ENCODE results near the gene EVPL. TPM values are rescaled to one million over a fixed set of nuclear protein-coding genes. Genes with fewer than 3 reads are reported as not detected.

The EVPL gene
- polyA plus RNA-seq, 3 donors: not detected

DNA sequence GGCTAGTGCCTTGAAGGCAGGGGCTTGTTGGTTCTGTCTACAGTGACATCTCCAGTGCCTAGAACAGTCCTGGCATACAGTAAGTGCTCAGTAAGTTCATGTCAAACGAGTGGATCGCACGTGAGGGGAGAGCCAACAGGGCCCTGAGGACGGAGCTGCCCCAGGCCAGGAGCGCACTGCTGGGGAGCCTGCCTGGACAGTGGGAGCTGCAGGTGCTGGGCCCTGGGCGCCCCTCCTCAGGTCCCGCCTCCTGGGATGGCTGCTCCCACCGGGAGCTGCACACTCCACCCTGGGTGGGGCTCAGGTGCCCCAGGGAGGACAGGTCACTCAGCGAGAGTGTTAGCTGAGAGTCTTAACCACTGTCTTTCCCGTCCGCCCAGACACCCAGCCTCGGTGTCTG is 1.8 kb downstream of the EVPL start:
- H3K4me1 Mint-ChIP-seq: peaks cover 20% of the 10 kb centered on the region
- no peaks in the 10 kb centered on the region for H3K9me3 ChIP-seq (replicated peaks in 1 of 2; ENCODE audit: control insufficient read depth in 1 of 2, insufficient read depth in 1 of 2, low read length in 2 of 2)
- no peak overlapping the region for H3K4me3 ChIP-seq (replicated peaks in 1 of 3; ENCODE audit: low read depth in 2 of 3, low read length in 3 of 3)
- 96% methylated on average over 12 of the region's 12 CpGs for WGBS (ENCODE audit: insufficient coverage)
- no peaks in the 10 kb centered on the region for H3K79me2 ChIP-seq (ENCODE audit: insufficient read depth, low read length)
- H3K36me3 ChIP-seq (replicated peaks in 1 of 2; ENCODE audit: control insufficient read depth in 1 of 2, insufficient read depth in 2 of 2, low read length in 2 of 2): no peaks in the 10 kb centered on the region
- intact Hi-C loops (cut with micrococcal nuclease): no loop called here
- peak overlapping the region in 1 of 7 donors; percentile 53 for H3K27ac Mint-ChIP-seq
- H3K9me3 Mint-ChIP-seq: peaks cover 0 to 6% (median 0%) of the 10 kb centered on the region in 7 donors
- no peak overlapping the region for H3K9ac ChIP-seq (ENCODE audit: insufficient read depth, low read length, poor library complexity, severe bottlenecking)
- no peak overlapping the region for H2AFZ ChIP-seq (ENCODE audit: insufficient read depth, low read depth, low read length, poor library complexity, severe bottlenecking)
- H3K27me3 Mint-ChIP-seq (ENCODE audit: low read depth in 3 of 3): peaks cover 9 to 39% (median 11%) of the 10 kb centered on the region in 3 donors
- H3K4me2 ChIP-seq (replicated peaks; ENCODE audit: extremely low read depth, low read length, poor library complexity, severe bottlenecking): no peak overlapping the region
- TF ChIP-seq, protein P1, sequence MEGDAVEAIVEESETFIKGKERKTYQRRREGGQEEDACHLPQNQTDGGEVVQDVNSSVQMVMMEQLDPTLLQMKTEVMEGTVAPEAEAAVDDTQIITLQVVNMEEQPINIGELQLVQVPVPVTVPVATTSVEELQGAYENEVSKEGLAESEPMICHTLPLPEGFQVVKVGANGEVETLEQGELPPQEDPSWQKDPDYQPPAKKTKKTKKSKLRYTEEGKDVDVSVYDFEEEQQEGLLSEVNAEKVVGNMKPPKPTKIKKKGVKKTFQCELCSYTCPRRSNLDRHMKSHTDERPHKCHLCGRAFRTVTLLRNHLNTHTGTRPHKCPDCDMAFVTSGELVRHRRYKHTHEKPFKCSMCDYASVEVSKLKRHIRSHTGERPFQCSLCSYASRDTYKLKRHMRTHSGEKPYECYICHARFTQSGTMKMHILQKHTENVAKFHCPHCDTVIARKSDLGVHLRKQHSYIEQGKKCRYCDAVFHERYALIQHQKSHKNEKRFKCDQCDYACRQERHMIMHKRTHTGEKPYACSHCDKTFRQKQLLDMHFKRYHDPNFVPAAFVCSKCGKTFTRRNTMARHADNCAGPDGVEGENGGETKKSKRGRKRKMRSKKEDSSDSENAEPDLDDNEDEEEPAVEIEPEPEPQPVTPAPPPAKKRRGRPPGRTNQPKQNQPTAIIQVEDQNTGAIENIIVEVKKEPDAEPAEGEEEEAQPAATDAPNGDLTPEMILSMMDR (IDR thresholded peaks at IDR 0.05): no peak
- no peak overlapping the region for H3K27ac ChIP-seq (ENCODE audit: low read depth in 1 of 2, low read length in 2 of 2)
- H4K20me1 ChIP-seq (ENCODE audit: insufficient read depth, low read length): no peaks in the 10 kb centered on the region
- H3K27me3 ChIP-seq (ENCODE audit: control insufficient read depth in 2 of 2, insufficient read depth in 2 of 2, low read length in 2 of 2): peaks cover 0 to 2% of the 10 kb centered on the region in 2 donors
- no peak overlapping the region for H3K4me3 Mint-ChIP-seq
- no peak for DNase-seq
- H3K36me3 Mint-ChIP-seq: no peaks in the 10 kb centered on the region
- H3K4me1 ChIP-seq (ENCODE audit: control insufficient read depth in 1 of 2, insufficient read depth in 2 of 2, low read length in 2 of 2): peaks cover 7 to 10% of the 10 kb centered on the region in 2 donors

DNA sequence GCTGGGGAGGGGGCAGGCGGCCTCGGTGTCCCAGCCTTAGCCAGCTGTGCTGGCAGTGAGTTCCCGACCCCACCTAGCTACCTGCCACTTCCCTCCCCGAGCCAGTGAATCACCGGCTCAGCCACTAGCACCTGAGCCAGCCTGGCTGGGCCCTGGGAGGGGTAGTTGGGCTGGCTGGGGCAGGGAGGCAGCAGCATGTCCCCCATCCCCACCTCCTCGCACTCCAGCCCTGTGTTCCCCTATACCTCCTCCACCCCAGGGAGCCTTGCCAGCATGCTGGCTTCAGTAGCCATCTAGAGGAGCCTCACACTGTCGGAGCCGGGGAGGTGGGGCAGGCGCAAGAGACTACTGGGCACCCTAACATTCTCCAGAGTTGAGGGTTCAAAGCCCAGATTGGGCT is 2.8 kb downstream of the EVPL start:
- no peak for DNase-seq
- TF ChIP-seq, protein P1 (IDR thresholded peaks at IDR 0.05): no peak
- no peak overlapping the region for H3K4me2 ChIP-seq (replicated peaks; ENCODE audit: extremely low read depth, low read length, poor library complexity, severe bottlenecking)
- no peaks in the 10 kb centered on the region for H3K79me2 ChIP-seq (ENCODE audit: insufficient read depth, low read length)
- peaks cover 0 to under 1% of the 10 kb centered on the region in 2 donors for H3K27me3 ChIP-seq (ENCODE audit: control insufficient read depth in 2 of 2, insufficient read depth in 2 of 2, low read length in 2 of 2)
- WGBS (ENCODE audit: insufficient coverage): 100% methylated on average over 1 of the region's 9 CpGs
- H3K9ac ChIP-seq (ENCODE audit: insufficient read depth, low read length, poor library complexity, severe bottlenecking): no peak overlapping the region
- Mint-ChIP-seq H3K4me1 (peaks cover 12% of the 10 kb centered on the region), H3K27ac (no peak overlapping the region), H3K36me3 (no peaks in the 10 kb centered on the region), H3K4me3 (no peak overlapping the region), H3K27me3 (ENCODE audit: low read depth in 3 of 3) (peaks cover 5 to 34% (median 9%) of the 10 kb centered on the region in 3 donors), H3K9me3 (peaks cover 0 to 6% (median 0%) of the 10 kb centered on the region in 7 donors)
- H3K4me3 ChIP-seq (replicated peaks in 1 of 3; ENCODE audit: low read depth in 2 of 3, low read length in 3 of 3): no peak overlapping the region
- peaks cover 2 to 3% of the 10 kb centered on the region in 2 donors for H3K4me1 ChIP-seq (ENCODE audit: control insufficient read depth in 1 of 2, insufficient read depth in 2 of 2, low read length in 2 of 2)
- H3K27ac ChIP-seq (ENCODE audit: low read depth in 1 of 2, low read length in 2 of 2): no peak overlapping the region
- H2AFZ ChIP-seq (ENCODE audit: insufficient read depth, low read depth, low read length, poor library complexity, severe bottlenecking): no peak overlapping the region
- H3K9me3 ChIP-seq (replicated peaks in 1 of 2; ENCODE audit: control insufficient read depth in 1 of 2, insufficient read depth in 1 of 2, low read length in 2 of 2): no peaks in the 10 kb centered on the region
- no peaks in the 10 kb centered on the region for H3K36me3 ChIP-seq (replicated peaks in 1 of 2; ENCODE audit: control insufficient read depth in 1 of 2, insufficient read depth in 2 of 2, low read length in 2 of 2)
- no peaks in the 10 kb centered on the region for H4K20me1 ChIP-seq (ENCODE audit: insufficient read depth, low read length)
- intact Hi-C loops (cut with micrococcal nuclease): no loop called here

Data from CD14-positive monocyte (primary cell).